Measurements from ENCODE around the gene SPG21.

SPG21 gene

GRCh38 chr15:64961013-64961412, 28.7 kb downstream of the SPG21 start:
- in situ Hi-C loops (cut with HindIII; ENCODE audit: low sequenced_read_pairs), result no loop called here
- DNase-seq (ENCODE audit: low read depth), result no peak
- H3K4me3 ChIP-seq (ENCODE audit: low read depth, low read length), result no peak overlapping the region
- no peak for TF ChIP-seq CTCF (IDR thresholded peaks at IDR 0.05; ENCODE audit: low read depth, low read length, missing control alignments)

GRCh38 chr15:64960153-64960552, 29.6 kb downstream of the SPG21 start:
- TF ChIP-seq CTCF (IDR thresholded peaks at IDR 0.05; ENCODE audit: low read depth, low read length, missing control alignments), result no peak
- DNase-seq (ENCODE audit: low read depth), result no peak
- in situ Hi-C loops (cut with HindIII; ENCODE audit: low sequenced_read_pairs), result no loop called here

GRCh38 chr15:64959128-64959527, 30.6 kb downstream of the SPG21 start:
- TF ChIP-seq CTCF (IDR thresholded peaks at IDR 0.05; ENCODE audit: low read depth, low read length, missing control alignments), result no peak
- no peak overlapping the region for H3K4me3 ChIP-seq (ENCODE audit: low read depth, low read length)
- in situ Hi-C loops (cut with HindIII; ENCODE audit: low sequenced_read_pairs), result no loop called here
- no peak for DNase-seq (ENCODE audit: low read depth)

More at GRCh38 chr15:64960153-64960552, 29.6 kb downstream of the SPG21 start:
- H3K4me3 ChIP-seq (ENCODE audit: low read depth, low read length), result no peak overlapping the region

- no peak overlapping the region for H3K4me3 ChIP-seq (ENCODE audit: low read depth, low read length)
- in situ Hi-C loops (cut with HindIII; ENCODE audit: low sequenced_read_pairs), result no loop called here
- DNase-seq (ENCODE audit: low read depth), result no peak
- no peak for TF ChIP-seq CTCF (IDR thresholded peaks at IDR 0.05; ENCODE audit: low read depth, low read length, missing control alignments)
Observed at GRCh38 chr15:64954395-64954794, 35.3 kb downstream of the SPG21 start.

- in situ Hi-C loops (cut with HindIII; ENCODE audit: low sequenced_read_pairs), result no loop called here
- no peak for DNase-seq (ENCODE audit: low read depth)
- no peak for TF ChIP-seq CTCF (IDR thresholded peaks at IDR 0.05; ENCODE audit: low read depth, low read length, missing control alignments)
- no peak overlapping the region for H3K4me3 ChIP-seq (ENCODE audit: low read depth, low read length)
Observed at GRCh38 chr15:64951777-64952418, 37.8 kb downstream of the SPG21 start.

- H3K4me3 ChIP-seq (ENCODE audit: low read depth, low read length), result no peak overlapping the region
- in situ Hi-C loops (cut with HindIII; ENCODE audit: low sequenced_read_pairs), result no loop called here
- no peak for DNase-seq (ENCODE audit: low read depth)
- TF ChIP-seq CTCF (IDR thresholded peaks at IDR 0.05; ENCODE audit: low read depth, low read length, missing control alignments), result no peak
Observed at GRCh38 chr15:64950888-64951287, 38.8 kb downstream of the SPG21 start.
